ENCODE data around the gene OR2L5.

- no peak for TF ChIP-seq CTCF (IDR thresholded peaks at IDR 0.05)
- TF ChIP-seq POLR2A (IDR thresholded peaks at IDR 0.05) = no peak
Observed at GRCh38 chr1:247998811-247999210, 14.6 kb upstream of the OR2L5 start.
